Stimulated activated memory B cell treated with anti-CD40 and anti-IgM and Interleukin-4, amounts not matched to agents 10 μg/mL and 1 μg/mL and 100 μg/mL, for 72 hours (primary cell): Measurements from ENCODE around the gene SMIM1.
A peak's percentile ranks its signal among the peaks of the same experiment; 100 is the strongest.
"Not testable (repeated sequence)": the region's sequence is repeated elsewhere in the genome, so short reads cannot be mapped to it uniquely, and the experiment has no call there.

Experiments
- ATAC-seq: fragments of 150-1000 bp; cut with Tn5 transposase; 2 replicates; pipeline ENCODE4 v1.10.0; 2021
- H3K27ac Mint-ChIP-seq: one replicate; pipeline ENCODE4 v1.8.0; 2022; ENCODE audit warnings: mild to moderate bottlenecking, mixed read lengths
- H3K27me3 Mint-ChIP-seq: one replicate; pipeline ENCODE4 v1.8.0; 2022; ENCODE audit warnings: mixed read lengths
- H3K36me3 Mint-ChIP-seq: one replicate; pipeline ENCODE4 v1.8.0; 2022; ENCODE audit warnings: mixed read lengths
- H3K4me1 Mint-ChIP-seq: one replicate; pipeline ENCODE4 v1.8.0; 2022; ENCODE audit warnings: mixed read lengths
- H3K4me3 Mint-ChIP-seq: one replicate; pipeline ENCODE4 v1.8.0; 2022; ENCODE audit warnings: mild to moderate bottlenecking, moderate library complexity, mixed read lengths
- H3K9me3 Mint-ChIP-seq: one replicate; pipeline ENCODE4 v1.8.0; 2022; ENCODE audit warnings: mixed read lengths

The SMIM1 gene

GRCh38 chr1:3745590-3746381 lies 26.8 kb upstream of the SMIM1 start:
- no peak for ATAC-seq
- peak overlapping the region; percentile 79 for H3K4me3 Mint-ChIP-seq
- H3K9me3 Mint-ChIP-seq = no peaks in the 10 kb centered on the region
- H3K27ac Mint-ChIP-seq = peak overlapping the region; percentile 71
- H3K36me3 Mint-ChIP-seq = peaks cover 11% of the 10 kb centered on the region
- H3K4me1 Mint-ChIP-seq = peaks cover 39% of the 10 kb centered on the region
- no peaks in the 10 kb centered on the region for H3K27me3 Mint-ChIP-seq

- H3K9me3 Mint-ChIP-seq = no peaks in the 10 kb centered on the region
- peaks cover 38% of the 10 kb centered on the region for H3K4me1 Mint-ChIP-seq
- H3K36me3 Mint-ChIP-seq = peaks cover 10% of the 10 kb centered on the region
- peak overlapping the region; percentile 71 for H3K27ac Mint-ChIP-seq
- H3K4me3 Mint-ChIP-seq = peak overlapping the region; percentile 79
- H3K27me3 Mint-ChIP-seq = peaks cover 3% of the 10 kb centered on the region
- ATAC-seq = peak; percentile 18
These were observed 26.1 kb upstream of the SMIM1 start for GRCh38 chr1:3746389-3746829.

- Mint-ChIP-seq H3K4me1 (peaks cover 33% of the 10 kb centered on the region), H3K4me3 (peak overlapping the region; percentile 79), H3K9me3 (no peaks in the 10 kb centered on the region), H3K27me3 (peaks cover 8% of the 10 kb centered on the region), H3K36me3 (peaks cover 5% of the 10 kb centered on the region), H3K27ac (peak overlapping the region; percentile 71)
- peak; percentile 95 for ATAC-seq
These were observed 25.6 kb upstream of the SMIM1 start for GRCh38 chr1:3746830-3747521.

GRCh38 chr1:3747522-3747848 lies 25.1 kb upstream of the SMIM1 start:
- peaks cover 33% of the 10 kb centered on the region for H3K4me1 Mint-ChIP-seq
- peak overlapping the region; percentile 71 for H3K27ac Mint-ChIP-seq
- H3K36me3 Mint-ChIP-seq = peaks cover 5% of the 10 kb centered on the region
- no peaks in the 10 kb centered on the region for H3K9me3 Mint-ChIP-seq
- peak overlapping the region; percentile 79 for H3K4me3 Mint-ChIP-seq
- peaks cover 13% of the 10 kb centered on the region for H3K27me3 Mint-ChIP-seq
- ATAC-seq = no peak

GRCh38 chr1:3747903-3748302 lies 24.6 kb upstream of the SMIM1 start:
- no peak for ATAC-seq
- Mint-ChIP-seq H3K9me3 (no peaks in the 10 kb centered on the region), H3K4me3 (peak overlapping the region; percentile 79), H3K36me3 (peaks cover 5% of the 10 kb centered on the region), H3K27ac (peak overlapping the region; percentile 71), H3K4me1 (peaks cover 33% of the 10 kb centered on the region), H3K27me3 (peaks cover 16% of the 10 kb centered on the region)

DNA sequence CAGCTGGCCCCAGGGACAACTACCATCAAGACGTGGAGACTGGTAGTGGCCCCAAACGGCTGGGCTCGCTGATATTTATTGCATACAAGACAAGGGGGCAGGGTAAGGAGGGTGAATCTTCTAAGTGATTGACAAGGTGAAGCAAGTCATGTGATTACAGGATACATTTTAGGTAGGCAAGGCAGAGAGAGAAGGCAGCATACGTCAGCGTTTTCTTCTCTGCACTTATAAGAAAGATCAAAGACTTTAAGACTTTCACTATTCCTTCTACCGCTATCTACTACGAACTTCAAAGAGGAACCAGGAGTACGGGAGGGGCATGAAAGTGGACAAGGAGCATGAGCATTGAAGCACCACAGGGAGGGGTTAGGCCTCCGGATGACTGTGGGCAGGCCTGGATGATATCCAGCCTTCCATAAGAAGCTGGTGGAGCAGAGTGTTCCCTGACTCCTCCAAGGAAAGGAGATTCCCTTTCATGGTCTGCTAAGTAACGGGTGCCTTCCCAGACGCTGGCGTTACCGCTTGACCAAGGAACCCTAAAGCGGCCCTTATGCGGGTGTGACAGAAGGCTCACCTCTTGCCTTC lies 24.1 kb upstream of the SMIM1 start:
- H3K4me3 Mint-ChIP-seq = peak overlapping the region; percentile 79
- peaks cover 16% of the 10 kb centered on the region for H3K27me3 Mint-ChIP-seq
- H3K9me3 Mint-ChIP-seq, H3K27ac Mint-ChIP-seq, H3K36me3 Mint-ChIP-seq, ATAC-seq: not testable (repeated sequence)
- peaks cover 33% of the 10 kb centered on the region for H3K4me1 Mint-ChIP-seq

- Mint-ChIP-seq H3K36me3 (peaks cover 5% of the 10 kb centered on the region), H3K9me3 (no peaks in the 10 kb centered on the region), H3K4me3 (no peak overlapping the region), H3K27ac (no peak overlapping the region), H3K27me3 (peaks cover 16% of the 10 kb centered on the region), H3K4me1 (peaks cover 32% of the 10 kb centered on the region)
- ATAC-seq = no peak
These were observed 23.0 kb upstream of the SMIM1 start for GRCh38 chr1:3749512-3749911.

DNA sequence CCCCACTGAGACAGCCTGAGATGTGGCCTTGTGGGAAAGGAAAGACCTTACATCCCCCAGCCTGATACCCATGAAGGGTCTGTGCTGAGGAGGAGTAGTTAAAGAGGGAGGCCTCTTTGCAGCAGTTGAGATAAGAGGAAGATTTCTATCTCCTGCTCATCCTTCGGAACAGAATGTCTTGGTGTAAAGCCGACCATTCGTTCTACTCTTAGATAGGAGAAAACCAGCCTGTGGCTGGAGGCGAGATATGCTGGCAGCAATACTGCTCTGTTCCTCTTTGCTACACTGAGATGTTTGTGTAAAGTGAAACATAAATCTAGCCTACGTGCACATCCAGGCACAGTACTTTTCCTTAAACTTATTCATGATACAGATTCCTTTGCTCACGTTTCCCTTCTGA lies 21.8 kb upstream of the SMIM1 start:
- Mint-ChIP-seq H3K36me3 (no peaks in the 10 kb centered on the region), H3K4me1 (peaks cover 20% of the 10 kb centered on the region), H3K4me3 (no peak overlapping the region), H3K27ac (no peak overlapping the region), H3K27me3 (peaks cover 25% of the 10 kb centered on the region), H3K9me3 (no peaks in the 10 kb centered on the region)
- ATAC-seq = no peak

GRCh38 chr1:3752400-3752945 lies 20.1 kb upstream of the SMIM1 start, which contains the start of gene CCDC27:
Gene CCDC27, plus strand, starts transcription at chr1:3752450. Its CDS starts 32 bp downstream, at chr1:3752482.
- no peak within 1 kb of the TSS for H3K4me3 Mint-ChIP-seq
- peaks cover 9% of the 10 kb centered on the region for H3K4me1 Mint-ChIP-seq
- no peaks in the 10 kb centered on the region for H3K36me3 Mint-ChIP-seq
- H3K9me3 Mint-ChIP-seq = no peaks in the 10 kb centered on the region
- no peak within 1 kb of the TSS for H3K27ac Mint-ChIP-seq
- no peak for ATAC-seq
- H3K27me3 Mint-ChIP-seq = peaks cover 38% of the 10 kb centered on the region

- Mint-ChIP-seq H3K4me3 (no peak overlapping the region), H3K4me1 (no peaks in the 10 kb centered on the region), H3K27ac (no peak overlapping the region), H3K36me3 (no peaks in the 10 kb centered on the region), H3K27me3 (peaks cover 46% of the 10 kb centered on the region), H3K9me3 (no peaks in the 10 kb centered on the region)
- no peak for ATAC-seq
These were observed 18.7 kb upstream of the SMIM1 start for GRCh38 chr1:3753656-3754454.

DNA sequence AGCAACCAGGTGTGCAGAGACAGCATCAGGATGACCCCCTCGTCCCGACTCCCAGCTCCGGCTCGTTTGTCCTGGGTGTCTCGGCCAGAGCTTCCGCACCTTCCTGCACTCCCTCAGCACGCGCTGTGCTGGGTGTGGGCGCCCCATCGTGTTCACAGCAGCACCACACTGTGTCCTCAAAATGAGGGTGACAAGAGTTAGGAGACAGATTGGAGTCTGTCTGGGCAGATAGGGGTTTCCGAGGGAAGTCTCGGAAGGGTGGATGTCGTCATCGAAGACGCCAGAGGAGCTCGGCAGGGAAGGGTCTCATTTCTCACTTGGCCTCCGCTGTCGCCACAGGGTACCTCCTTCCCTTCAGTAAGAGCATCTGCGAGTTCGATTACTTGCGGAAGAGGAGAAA lies 16.2 kb upstream of the SMIM1 start:
- H3K36me3 Mint-ChIP-seq = no peaks in the 10 kb centered on the region
- H3K4me3 Mint-ChIP-seq = no peak overlapping the region
- H3K4me1 Mint-ChIP-seq = no peaks in the 10 kb centered on the region
- no peak for ATAC-seq
- H3K27ac Mint-ChIP-seq = no peak overlapping the region
- no peaks in the 10 kb centered on the region for H3K9me3 Mint-ChIP-seq
- H3K27me3 Mint-ChIP-seq = peaks cover 68% of the 10 kb centered on the region

DNA sequence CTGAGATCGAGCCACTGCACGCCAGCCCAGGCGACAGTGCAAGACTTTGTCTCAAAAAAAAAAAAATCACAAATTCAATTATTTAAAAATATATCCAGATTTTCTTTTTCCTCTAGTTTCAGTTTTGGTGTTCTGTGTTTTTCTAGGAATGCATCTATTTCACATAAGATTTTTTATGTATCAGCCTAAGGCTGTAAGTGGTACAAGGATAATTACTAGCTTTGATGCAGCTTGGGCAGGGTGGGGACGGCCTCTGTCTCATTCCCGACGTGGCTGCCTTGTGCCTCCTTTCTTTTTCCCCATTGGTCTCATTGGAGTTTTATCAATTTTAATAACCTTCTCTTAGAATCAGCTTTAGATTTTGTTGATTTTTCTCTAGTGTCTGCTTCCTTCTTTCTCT lies 13.4 kb upstream of the SMIM1 start:
- no peaks in the 10 kb centered on the region for H3K36me3 Mint-ChIP-seq
- no peak overlapping the region for H3K4me3 Mint-ChIP-seq
- peaks cover 76% of the 10 kb centered on the region for H3K27me3 Mint-ChIP-seq
- no peak for ATAC-seq
- H3K4me1 Mint-ChIP-seq = no peaks in the 10 kb centered on the region
- no peaks in the 10 kb centered on the region for H3K9me3 Mint-ChIP-seq
- no peak overlapping the region for H3K27ac Mint-ChIP-seq

DNA sequence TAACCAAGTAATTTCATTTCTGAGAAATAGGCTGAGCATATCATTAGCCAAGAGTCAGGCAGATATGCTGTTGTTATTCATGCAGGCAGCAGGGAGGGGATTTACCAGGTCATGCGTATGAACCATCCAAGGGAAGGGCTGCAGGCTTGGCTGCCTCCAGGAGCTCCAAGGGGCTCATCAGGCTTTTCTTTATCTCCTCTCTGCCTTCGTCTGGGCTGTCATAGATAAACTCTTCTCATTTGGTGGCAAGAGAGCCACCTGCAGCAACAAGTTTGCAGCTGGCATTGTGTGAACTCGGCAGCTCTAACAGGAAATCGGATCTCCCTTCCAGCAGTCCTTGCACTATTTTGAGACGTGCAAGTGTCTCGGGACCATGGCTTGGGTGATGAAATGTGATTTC lies 12.8 kb upstream of the SMIM1 start:
- H3K27me3 Mint-ChIP-seq = peaks cover 83% of the 10 kb centered on the region
- no peak overlapping the region for H3K27ac Mint-ChIP-seq
- H3K36me3 Mint-ChIP-seq = no peaks in the 10 kb centered on the region
- ATAC-seq = no peak
- no peaks in the 10 kb centered on the region for H3K9me3 Mint-ChIP-seq
- no peaks in the 10 kb centered on the region for H3K4me1 Mint-ChIP-seq
- no peak overlapping the region for H3K4me3 Mint-ChIP-seq

GRCh38 chr1:3761296-3762010 lies 11.1 kb upstream of the SMIM1 start:
- Mint-ChIP-seq H3K36me3 (no peaks in the 10 kb centered on the region), H3K27ac (no peak overlapping the region), H3K9me3 (no peaks in the 10 kb centered on the region), H3K4me1 (no peaks in the 10 kb centered on the region), H3K4me3 (no peak overlapping the region), H3K27me3 (peaks cover 66% of the 10 kb centered on the region)
- no peak for ATAC-seq
